Central memory CD8-positive, alpha-beta T cell (primary cell): ENCODE data around the gene PIGM.

Source experiments
- ATAC-seq: fragments of 150-1000 bp; cut with Tn5 transposase; replicated peaks from 2 replicates; pipeline ENCODE4 v1.10.0; 2022; ENCODE audit warnings: mild to moderate bottlenecking, moderate FRiP score, moderate number of reproducible peaks; ENCODE audit not compliant: poor library complexity, severe bottlenecking; ENCODE audit errors: extremely low read depth
- DNase-seq, 2 donors: peaks; one replicate each; pipeline ENCODE4 v3.0.0; 2021; ENCODE audit warnings: low spot score in 2 of 2
- H3K27ac Mint-ChIP-seq: one replicate; pipeline ENCODE4 v1.8.0; 2022; ENCODE audit warnings: low read depth, mild to moderate bottlenecking, moderate library complexity, mixed read lengths
- H3K27me3 Mint-ChIP-seq: one replicate; pipeline ENCODE4 v1.8.0; 2022; ENCODE audit warnings: mixed read lengths
- H3K36me3 Mint-ChIP-seq: one replicate; pipeline ENCODE4 v1.8.0; 2022; ENCODE audit warnings: mild to moderate bottlenecking, moderate library complexity, mixed read lengths; ENCODE audit not compliant: insufficient read depth
- H3K4me1 Mint-ChIP-seq: one replicate; pipeline ENCODE4 v1.8.0; 2022; ENCODE audit warnings: mixed read lengths
- H3K4me3 Mint-ChIP-seq: one replicate; pipeline ENCODE4 v1.8.0; 2022; ENCODE audit warnings: mild to moderate bottlenecking, moderate library complexity, mixed read lengths
- H3K9me3 Mint-ChIP-seq: one replicate; pipeline ENCODE4 v1.8.0; 2022; ENCODE audit warnings: mixed read lengths

PIGM gene

DNA sequence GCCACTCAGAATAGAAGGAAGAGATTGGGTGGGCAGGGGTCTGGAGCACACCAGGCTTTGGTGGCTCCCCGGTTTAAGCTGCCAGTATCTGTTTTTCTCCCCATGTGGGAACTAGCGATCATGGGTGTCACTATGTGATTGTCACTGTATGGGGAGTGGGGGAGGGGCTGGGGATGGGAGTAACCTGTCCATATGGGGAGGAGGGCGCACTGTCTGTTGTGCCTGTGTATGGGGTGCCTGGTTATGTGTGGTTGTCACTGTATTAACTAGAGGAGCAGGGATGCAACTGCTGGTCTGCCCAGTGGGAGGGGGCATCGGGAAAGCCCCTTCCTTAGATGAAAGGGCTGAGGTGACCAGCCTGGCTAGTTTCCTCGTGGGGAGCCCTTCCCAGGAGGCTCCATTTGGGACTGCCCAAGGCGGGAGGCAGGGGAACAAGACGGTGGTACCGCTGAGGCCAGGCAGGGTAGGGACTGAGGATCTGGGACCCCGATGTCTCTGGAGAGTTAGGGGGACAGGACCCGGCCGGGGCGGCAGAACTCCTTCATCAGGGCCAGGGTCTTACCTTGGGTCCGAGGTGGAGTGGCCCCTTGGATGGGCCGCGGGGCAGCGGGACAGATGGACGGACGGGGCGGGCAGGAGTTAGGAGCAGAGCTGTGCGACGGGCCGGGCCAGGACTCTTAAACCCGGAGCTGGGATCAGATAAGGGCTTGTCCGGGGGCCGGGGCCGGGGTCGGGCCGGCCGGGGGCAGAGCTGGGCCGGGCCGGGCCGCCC is 37.9 kb upstream of the PIGM start, which contains the start of gene KCNJ10:
TSS of gene KCNJ10 (minus strand) at position 701 of the 772 bp plus-strand sequence. CDS start 27,628 bp downstream, outside the sequence.
- no peak within 1 kb of the TSS for H3K27ac Mint-ChIP-seq
- ATAC-seq: peak; percentile 29

GRCh38 chr1:160068225-160068624 is 36.4 kb upstream of the PIGM start:
- peaks cover 14% of the 10 kb centered on the region for H3K4me1 Mint-ChIP-seq
- H3K27ac Mint-ChIP-seq: no peak overlapping the region
- ATAC-seq: no peak
- peaks cover 55% of the 10 kb centered on the region for H3K27me3 Mint-ChIP-seq
- peaks cover 4% of the 10 kb centered on the region for H3K36me3 Mint-ChIP-seq
- no peak for DNase-seq
- no peaks in the 10 kb centered on the region for H3K9me3 Mint-ChIP-seq
- H3K4me3 Mint-ChIP-seq: no peak overlapping the region

More for the DNA sequence above, 37.9 kb upstream of the PIGM start, which contains the start of gene KCNJ10:
- DNase-seq: no peak
- no peaks in the 10 kb centered on the region for H3K9me3 Mint-ChIP-seq
- H3K4me1 Mint-ChIP-seq: peaks cover 14% of the 10 kb centered on the region
- peaks cover 4% of the 10 kb centered on the region for H3K36me3 Mint-ChIP-seq
- H3K4me3 Mint-ChIP-seq: peak within 1 kb of the TSS; percentile 78
- H3K27me3 Mint-ChIP-seq: peaks cover 59% of the 10 kb centered on the region

- Mint-ChIP-seq H3K27me3 (peaks cover 51% of the 10 kb centered on the region), H3K27ac (no peak overlapping the region), H3K4me3 (no peak overlapping the region), H3K4me1 (peaks cover 14% of the 10 kb centered on the region), H3K36me3 (peaks cover 4% of the 10 kb centered on the region), H3K9me3 (no peaks in the 10 kb centered on the region)
- ATAC-seq: no peak
- DNase-seq: no peak
Observed at GRCh38 chr1:160066829-160067745, 35.3 kb upstream of the PIGM start.

DNA sequence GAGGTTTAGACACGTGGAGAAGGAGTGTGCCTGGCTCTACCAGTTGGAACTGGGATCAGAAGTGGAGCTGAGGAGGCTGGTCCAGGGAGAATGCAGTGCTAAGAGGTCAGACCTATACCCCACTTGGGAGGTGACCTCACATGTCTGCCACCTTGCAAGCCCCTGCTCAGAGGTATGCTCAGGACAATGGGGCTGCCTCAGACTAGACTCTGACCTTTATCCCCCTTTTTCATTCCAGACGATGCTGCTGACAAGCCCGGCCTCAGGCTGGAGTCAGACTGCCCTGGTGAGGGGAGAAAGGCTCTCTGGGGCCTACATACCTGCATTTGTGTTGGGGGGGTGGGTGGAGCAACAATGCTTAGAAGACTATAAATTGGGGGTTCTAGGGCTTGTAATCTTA is 33.0 kb upstream of the PIGM start:
- ATAC-seq: no peak
- Mint-ChIP-seq H3K36me3 (peaks cover 4% of the 10 kb centered on the region), H3K27ac (no peak overlapping the region), H3K4me3 (no peak overlapping the region), H3K4me1 (peaks cover 4% of the 10 kb centered on the region), H3K27me3 (peaks cover 37% of the 10 kb centered on the region), H3K9me3 (no peaks in the 10 kb centered on the region)
- no peak for DNase-seq

GRCh38 chr1:160064164-160064563 is 32.4 kb upstream of the PIGM start:
- peaks cover 37% of the 10 kb centered on the region for H3K27me3 Mint-ChIP-seq
- no peaks in the 10 kb centered on the region for H3K9me3 Mint-ChIP-seq
- no peaks in the 10 kb centered on the region for H3K4me1 Mint-ChIP-seq
- DNase-seq (no peak), ATAC-seq (no peak)
- H3K36me3 Mint-ChIP-seq: peaks cover 1% of the 10 kb centered on the region
- H3K4me3 Mint-ChIP-seq: no peak overlapping the region
- H3K27ac Mint-ChIP-seq: no peak overlapping the region

- Mint-ChIP-seq H3K27ac (no peak overlapping the region), H3K4me3 (no peak overlapping the region), H3K9me3 (no peaks in the 10 kb centered on the region), H3K36me3 (peaks cover 1% of the 10 kb centered on the region), H3K27me3 (peaks cover 39% of the 10 kb centered on the region), H3K4me1 (no peaks in the 10 kb centered on the region)
- ATAC-seq: no peak
- no peak for DNase-seq
Observed at GRCh38 chr1:160063176-160063575, 31.4 kb upstream of the PIGM start.

DNA sequence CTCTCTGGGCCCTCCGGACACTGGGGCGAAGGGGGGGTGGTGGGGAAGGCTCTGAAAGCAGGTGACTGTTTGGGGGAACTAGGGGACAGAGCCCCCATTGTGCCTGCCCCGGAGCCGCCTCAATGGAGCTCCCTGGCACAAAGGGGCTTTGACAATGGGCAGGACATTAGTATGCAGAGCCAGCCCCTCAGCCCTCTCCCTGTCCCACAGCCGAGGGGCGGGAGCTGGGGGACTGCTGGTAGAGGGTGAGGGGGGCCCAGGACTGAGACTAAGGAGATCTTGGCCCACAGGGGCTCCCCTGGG is 30.4 kb upstream of the PIGM start:
- H3K36me3 Mint-ChIP-seq: no peaks in the 10 kb centered on the region
- no peaks in the 10 kb centered on the region for H3K4me1 Mint-ChIP-seq
- no peak overlapping the region for H3K27ac Mint-ChIP-seq
- peaks cover 49% of the 10 kb centered on the region for H3K27me3 Mint-ChIP-seq
- DNase-seq: no peak
- no peak overlapping the region for H3K4me3 Mint-ChIP-seq
- no peaks in the 10 kb centered on the region for H3K9me3 Mint-ChIP-seq
- no peak for ATAC-seq

- H3K27me3 Mint-ChIP-seq: peaks cover 55% of the 10 kb centered on the region
- DNase-seq (no peak), ATAC-seq (no peak)
- no peaks in the 10 kb centered on the region for H3K9me3 Mint-ChIP-seq
- H3K27ac Mint-ChIP-seq: no peak overlapping the region
- no peak overlapping the region for H3K4me3 Mint-ChIP-seq
- no peaks in the 10 kb centered on the region for H3K4me1 Mint-ChIP-seq
- no peaks in the 10 kb centered on the region for H3K36me3 Mint-ChIP-seq
Observed at GRCh38 chr1:160061369-160062229, 29.8 kb upstream of the PIGM start.

- no peak for DNase-seq
- no peak overlapping the region for H3K27ac Mint-ChIP-seq
- H3K4me1 Mint-ChIP-seq: no peaks in the 10 kb centered on the region
- H3K36me3 Mint-ChIP-seq: no peaks in the 10 kb centered on the region
- H3K9me3 Mint-ChIP-seq: no peaks in the 10 kb centered on the region
- ATAC-seq: no peak
- H3K27me3 Mint-ChIP-seq: peaks cover 77% of the 10 kb centered on the region
- no peak overlapping the region for H3K4me3 Mint-ChIP-seq
Observed at GRCh38 chr1:160058087-160058486, 26.3 kb upstream of the PIGM start.

DNA sequence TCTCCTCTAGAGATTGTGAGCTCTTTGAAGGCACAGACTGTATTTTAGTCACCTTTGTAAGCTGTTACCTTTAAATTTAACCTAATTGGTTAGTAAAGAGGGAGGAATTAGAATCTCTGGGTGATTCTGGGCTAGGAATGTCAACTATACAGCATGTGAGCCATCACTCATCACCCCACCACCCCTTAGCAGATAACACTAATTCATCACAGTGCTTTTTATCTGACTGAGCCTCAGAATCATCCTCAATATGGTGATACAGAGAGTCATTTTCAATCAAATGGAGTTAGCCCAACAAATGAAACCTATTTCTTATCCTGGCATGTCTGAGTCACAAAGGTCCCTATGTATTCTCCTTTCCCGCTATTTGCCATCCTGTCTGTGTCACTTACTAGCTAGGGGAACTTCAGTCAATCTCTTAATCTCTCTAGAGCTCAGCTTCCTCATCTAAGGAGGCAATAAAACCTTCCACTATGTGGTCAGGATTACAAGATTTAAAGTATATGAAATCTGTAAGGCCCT is 24.9 kb upstream of the PIGM start:
- Mint-ChIP-seq H3K9me3 (no peaks in the 10 kb centered on the region), H3K36me3 (peaks cover 2% of the 10 kb centered on the region), H3K27me3 (peaks cover 86% of the 10 kb centered on the region), H3K4me1 (no peaks in the 10 kb centered on the region), H3K4me3 (no peak overlapping the region), H3K27ac (no peak overlapping the region)
- DNase-seq (no peak), ATAC-seq (no peak)

DNA sequence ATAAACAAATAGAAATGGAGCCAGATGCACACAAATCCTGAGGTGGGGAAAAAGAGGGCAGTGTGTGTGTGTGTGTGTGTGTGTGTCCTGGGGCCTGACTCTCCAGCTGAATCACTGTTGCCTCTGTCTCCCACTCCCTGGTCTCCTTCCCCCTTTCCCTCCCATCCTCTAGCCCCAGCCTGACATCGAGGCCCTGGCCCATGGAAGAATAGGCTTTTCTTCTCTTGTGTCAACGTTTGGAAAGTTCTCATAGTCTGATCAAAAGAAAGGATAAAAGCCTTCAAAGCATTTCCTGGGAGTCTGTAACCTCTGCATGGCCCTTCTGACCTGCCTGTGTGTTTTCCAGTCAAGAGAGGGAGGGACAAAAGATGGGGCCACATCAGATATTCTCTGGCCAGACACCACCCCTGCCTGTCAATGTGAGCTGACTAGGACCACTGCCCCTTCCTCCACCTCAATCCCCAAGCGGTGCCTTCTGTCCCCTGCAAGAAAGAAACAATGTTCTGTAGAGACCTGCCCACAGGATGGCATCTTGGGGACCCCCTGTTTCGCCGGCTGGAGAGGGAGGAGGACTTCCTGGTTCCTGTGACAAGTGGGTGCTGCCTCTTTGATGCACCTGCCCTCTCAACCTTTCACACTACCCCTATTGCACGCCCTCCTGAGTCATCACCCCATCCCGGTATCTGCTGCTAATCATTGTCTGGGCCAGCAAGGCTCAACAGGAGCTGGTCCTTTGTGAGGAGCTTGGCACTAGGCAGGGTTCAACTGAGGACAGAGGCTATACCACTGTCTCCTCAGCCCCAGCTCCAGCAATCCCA is 22.0 kb upstream of the PIGM start:
- H3K4me1 Mint-ChIP-seq: no peaks in the 10 kb centered on the region
- DNase-seq (no peak), ATAC-seq (no peak)
- H3K4me3 Mint-ChIP-seq: no peak overlapping the region
- peaks cover 2% of the 10 kb centered on the region for H3K36me3 Mint-ChIP-seq
- H3K9me3 Mint-ChIP-seq: no peaks in the 10 kb centered on the region
- peaks cover 95% of the 10 kb centered on the region for H3K27me3 Mint-ChIP-seq
- no peak overlapping the region for H3K27ac Mint-ChIP-seq
